ENCODE measurements around the gene FMO4.

- TF ChIP-seq CTCF (IDR thresholded peaks at IDR 0.05; ENCODE audit: low read depth, low read length) (no peak), POLR2A (IDR thresholded peaks at IDR 0.05; ENCODE audit: extremely low read depth, insufficient read length) (no peak)
- TF ChIP-seq, protein P1, sequence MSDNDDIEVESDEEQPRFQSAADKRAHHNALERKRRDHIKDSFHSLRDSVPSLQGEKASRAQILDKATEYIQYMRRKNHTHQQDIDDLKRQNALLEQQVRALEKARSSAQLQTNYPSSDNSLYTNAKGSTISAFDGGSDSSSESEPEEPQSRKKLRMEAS (IDR thresholded peaks at IDR 0.05; ENCODE audit: low read depth, low read length), result no peak
Observed at GRCh38 chr1:171367436-171367835, 53.5 kb downstream of the FMO4 start.
